ENCODE results near the gene CUTA.

The CUTA gene

GRCh38 chr6:33439956-33440648 lies 22.2 kb upstream of the CUTA start:
- DNase-seq (ENCODE audit: low read depth in 4 of 4, low spot score in 1 of 4): no peak

- no peak for DNase-seq (ENCODE audit: low read depth in 4 of 4, low spot score in 1 of 4)
Observed at GRCh38 chr6:33438978-33439594, 21.2 kb upstream of the CUTA start.

GRCh38 chr6:33437666-33438065 lies 19.8 kb upstream of the CUTA start:
- DNase-seq (ENCODE audit: low read depth in 4 of 4, low spot score in 1 of 4): no peak

GRCh38 chr6:33434961-33435360 lies 17.1 kb upstream of the CUTA start:
- no peak for DNase-seq (ENCODE audit: low read depth in 4 of 4, low spot score in 1 of 4)

GRCh38 chr6:33433544-33434191 lies 15.8 kb upstream of the CUTA start:
- no peak for DNase-seq (ENCODE audit: low read depth in 4 of 4, low spot score in 1 of 4)

- no peak for DNase-seq (ENCODE audit: low read depth in 4 of 4, low spot score in 1 of 4)
Observed at GRCh38 chr6:33433001-33433543, 15.2 kb upstream of the CUTA start.

- DNase-seq (ENCODE audit: low read depth in 4 of 4, low spot score in 1 of 4): no peak
Observed at GRCh38 chr6:33432546-33432945, 14.6 kb upstream of the CUTA start.

GRCh38 chr6:33431880-33432541 lies 14.1 kb upstream of the CUTA start:
- no peak for DNase-seq (ENCODE audit: low read depth in 4 of 4, low spot score in 1 of 4)

GRCh38 chr6:33430991-33431879 lies 13.3 kb upstream of the CUTA start:
- peak in 2 of 4 experiments; percentile 69 to 76 for DNase-seq (ENCODE audit: low read depth in 4 of 4, low spot score in 1 of 4)

GRCh38 chr6:33430334-33430733 lies 12.4 kb upstream of the CUTA start:
- DNase-seq (ENCODE audit: low read depth in 4 of 4, low spot score in 1 of 4): no peak

GRCh38 chr6:33429750-33430052 lies 11.8 kb upstream of the CUTA start:
- DNase-seq (ENCODE audit: low read depth in 4 of 4, low spot score in 1 of 4): no peak

- DNase-seq (ENCODE audit: low read depth in 4 of 4, low spot score in 1 of 4): no peak
Observed at GRCh38 chr6:33428966-33429749, 11.3 kb upstream of the CUTA start.

- no peak for DNase-seq (ENCODE audit: low read depth in 4 of 4, low spot score in 1 of 4)
Observed at GRCh38 chr6:33428224-33428965, 10.5 kb upstream of the CUTA start.

- DNase-seq (ENCODE audit: low read depth in 4 of 4, low spot score in 1 of 4): no peak
Observed at GRCh38 chr6:33427585-33428223, 9.8 kb upstream of the CUTA start.

GRCh38 chr6:33426590-33427511 lies 8.9 kb upstream of the CUTA start:
- DNase-seq (ENCODE audit: low read depth in 4 of 4, low spot score in 1 of 4): no peak

- peak in 2 of 4 experiments; percentile 63 to 86 for DNase-seq (ENCODE audit: low read depth in 4 of 4, low spot score in 1 of 4)
Observed at GRCh38 chr6:33425668-33426577, 8.0 kb upstream of the CUTA start.
